GM18520 (cell line): Measurements from ENCODE around the gene RBMS3.
"Not testable (repeated sequence)": the region's sequence is repeated elsewhere in the genome, so short reads cannot be mapped to it uniquely, and the experiment has no call there.

Experiments
- ATAC-seq: cut with Tn5 transposase; IDR thresholded peaks from one replicate; pipeline ENCODE4 v1.9.1; 2021; ENCODE audit not compliant: unreplicated experiment

RBMS3 gene

DNA sequence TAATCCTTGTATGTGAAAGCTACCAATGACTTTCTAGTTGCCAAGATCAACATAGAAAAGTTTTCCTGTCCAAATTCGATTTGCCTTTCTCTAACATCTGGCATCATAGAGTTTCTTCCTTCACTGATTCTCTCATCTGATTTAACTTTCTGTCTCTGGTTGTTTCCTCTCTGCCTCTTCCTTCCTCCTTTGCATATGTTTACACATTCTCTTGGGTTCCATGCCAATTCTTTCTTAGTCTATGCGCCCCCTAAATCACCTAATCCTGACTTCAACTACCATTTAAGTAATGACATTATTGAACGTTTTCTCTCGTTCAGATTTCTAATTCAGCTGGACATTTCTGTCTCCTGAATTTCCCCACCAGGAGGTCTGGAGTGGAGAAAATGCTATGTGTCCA lies 763.6 kb downstream of the RBMS3 start:
- no peak for ATAC-seq

GRCh38 chr3:30048431-30048830 lies 767.6 kb downstream of the RBMS3 start:
- no peak for ATAC-seq

GRCh38 chr3:30050116-30050515 lies 769.2 kb downstream of the RBMS3 start:
- ATAC-seq: not testable (repeated sequence)

DNA sequence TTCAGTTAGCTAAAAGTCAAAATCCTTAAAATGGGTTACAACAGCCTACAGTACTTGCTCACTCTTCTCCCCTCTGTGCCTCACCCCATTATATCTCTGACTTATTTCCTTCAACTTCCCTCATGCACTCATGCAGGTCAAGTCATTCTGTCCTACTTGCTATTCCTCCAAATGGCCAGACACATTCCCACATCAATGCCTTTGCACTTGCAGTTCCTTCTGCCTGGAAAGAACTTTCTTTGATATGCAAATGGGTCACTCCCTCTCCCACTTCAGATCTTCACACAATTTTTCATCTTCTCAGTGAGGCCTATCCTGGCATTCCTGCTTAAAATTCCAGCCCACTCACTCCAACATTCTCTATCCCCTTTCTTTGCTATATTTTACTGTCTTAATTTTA lies 778.4 kb downstream of the RBMS3 start:
- no peak for ATAC-seq
